ENCODE data around the gene RRAD. TPM values are rescaled to one million over a fixed set of nuclear protein-coding genes. Genes with fewer than 3 reads are reported as not detected.

Gene RRAD
- total RNA-seq, 1 experiment from 2014 or later = 4.3 TPM

DNA sequence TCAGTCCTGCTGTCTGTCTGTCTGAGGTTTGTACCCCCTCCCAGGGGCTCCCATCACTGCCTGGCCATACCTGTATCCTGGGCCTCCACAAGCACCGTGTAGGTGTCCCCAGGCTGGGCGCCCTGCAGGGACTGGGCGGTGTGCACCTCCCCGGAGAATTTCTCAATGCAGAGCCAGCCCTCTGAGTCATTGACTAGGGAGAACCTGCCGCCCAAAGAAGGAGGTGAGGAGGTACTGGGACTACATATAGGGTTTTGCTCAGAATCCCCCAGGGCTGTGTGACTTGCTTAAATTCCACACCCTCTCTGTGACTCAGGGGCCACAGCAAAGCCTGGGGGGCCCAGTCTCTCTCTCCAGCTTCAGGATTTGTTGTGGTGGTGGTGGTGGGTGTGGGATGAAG lies 14.2 kb downstream of the RRAD start:
- Histone ChIP-seq H3K9me3 (ENCODE audit: control insufficient read depth, insufficient read depth, low read depth, low read length) (no peaks in the 10 kb centered on the region), H3K27ac (ENCODE audit: low read length) (no peak overlapping the region), H3K4me3 (ENCODE audit: low read depth in 2 of 2, low read length in 2 of 2) (no peak overlapping the region), H3K27me3 (ENCODE audit: control insufficient read depth, insufficient read depth, low read length) (no peaks in the 10 kb centered on the region), H3K36me3 (ENCODE audit: control insufficient read depth, insufficient read depth, low read length) (no peaks in the 10 kb centered on the region), H3K4me1 (ENCODE audit: control insufficient read depth, insufficient read depth, low read length) (no peaks in the 10 kb centered on the region)
- ATAC-seq (no peak), DNase-seq (ENCODE audit: low read depth, low spot score) (no peak)
- ChIA-PET POLR2A (no interaction called here), CTCF (no interaction called here)
- TF ChIP-seq, protein P1, sequence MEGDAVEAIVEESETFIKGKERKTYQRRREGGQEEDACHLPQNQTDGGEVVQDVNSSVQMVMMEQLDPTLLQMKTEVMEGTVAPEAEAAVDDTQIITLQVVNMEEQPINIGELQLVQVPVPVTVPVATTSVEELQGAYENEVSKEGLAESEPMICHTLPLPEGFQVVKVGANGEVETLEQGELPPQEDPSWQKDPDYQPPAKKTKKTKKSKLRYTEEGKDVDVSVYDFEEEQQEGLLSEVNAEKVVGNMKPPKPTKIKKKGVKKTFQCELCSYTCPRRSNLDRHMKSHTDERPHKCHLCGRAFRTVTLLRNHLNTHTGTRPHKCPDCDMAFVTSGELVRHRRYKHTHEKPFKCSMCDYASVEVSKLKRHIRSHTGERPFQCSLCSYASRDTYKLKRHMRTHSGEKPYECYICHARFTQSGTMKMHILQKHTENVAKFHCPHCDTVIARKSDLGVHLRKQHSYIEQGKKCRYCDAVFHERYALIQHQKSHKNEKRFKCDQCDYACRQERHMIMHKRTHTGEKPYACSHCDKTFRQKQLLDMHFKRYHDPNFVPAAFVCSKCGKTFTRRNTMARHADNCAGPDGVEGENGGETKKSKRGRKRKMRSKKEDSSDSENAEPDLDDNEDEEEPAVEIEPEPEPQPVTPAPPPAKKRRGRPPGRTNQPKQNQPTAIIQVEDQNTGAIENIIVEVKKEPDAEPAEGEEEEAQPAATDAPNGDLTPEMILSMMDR (IDR thresholded peaks at IDR 0.05) = no peak
- TF ChIP-seq SIN3A (IDR thresholded peaks at IDR 0.05; ENCODE audit: borderline replicate concordance, insufficient read depth, low read depth, low read length) = no peak
- no peak for TF ChIP-seq TCF7L2 (IDR thresholded peaks at IDR 0.05; ENCODE audit: low read depth, low read length)
- no peak for TF ChIP-seq POLR2AphosphoS5 (IDR thresholded peaks at IDR 0.05; ENCODE audit: low read depth, low read length)
- TF ChIP-seq, protein P2, sequence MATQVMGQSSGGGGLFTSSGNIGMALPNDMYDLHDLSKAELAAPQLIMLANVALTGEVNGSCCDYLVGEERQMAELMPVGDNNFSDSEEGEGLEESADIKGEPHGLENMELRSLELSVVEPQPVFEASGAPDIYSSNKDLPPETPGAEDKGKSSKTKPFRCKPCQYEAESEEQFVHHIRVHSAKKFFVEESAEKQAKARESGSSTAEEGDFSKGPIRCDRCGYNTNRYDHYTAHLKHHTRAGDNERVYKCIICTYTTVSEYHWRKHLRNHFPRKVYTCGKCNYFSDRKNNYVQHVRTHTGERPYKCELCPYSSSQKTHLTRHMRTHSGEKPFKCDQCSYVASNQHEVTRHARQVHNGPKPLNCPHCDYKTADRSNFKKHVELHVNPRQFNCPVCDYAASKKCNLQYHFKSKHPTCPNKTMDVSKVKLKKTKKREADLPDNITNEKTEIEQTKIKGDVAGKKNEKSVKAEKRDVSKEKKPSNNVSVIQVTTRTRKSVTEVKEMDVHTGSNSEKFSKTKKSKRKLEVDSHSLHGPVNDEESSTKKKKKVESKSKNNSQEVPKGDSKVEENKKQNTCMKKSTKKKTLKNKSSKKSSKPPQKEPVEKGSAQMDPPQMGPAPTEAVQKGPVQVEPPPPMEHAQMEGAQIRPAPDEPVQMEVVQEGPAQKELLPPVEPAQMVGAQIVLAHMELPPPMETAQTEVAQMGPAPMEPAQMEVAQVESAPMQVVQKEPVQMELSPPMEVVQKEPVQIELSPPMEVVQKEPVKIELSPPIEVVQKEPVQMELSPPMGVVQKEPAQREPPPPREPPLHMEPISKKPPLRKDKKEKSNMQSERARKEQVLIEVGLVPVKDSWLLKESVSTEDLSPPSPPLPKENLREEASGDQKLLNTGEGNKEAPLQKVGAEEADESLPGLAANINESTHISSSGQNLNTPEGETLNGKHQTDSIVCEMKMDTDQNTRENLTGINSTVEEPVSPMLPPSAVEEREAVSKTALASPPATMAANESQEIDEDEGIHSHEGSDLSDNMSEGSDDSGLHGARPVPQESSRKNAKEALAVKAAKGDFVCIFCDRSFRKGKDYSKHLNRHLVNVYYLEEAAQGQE (IDR thresholded peaks at IDR 0.05; ENCODE audit: insufficient read depth in 1 of 2, low read depth in 2 of 2, low read length in 1 of 2) = no peak
- in situ Hi-C loops (cut with HindIII; ENCODE audit: low pct_unique_long_range_greater_than_20kb, low sequenced_read_pairs) (no loop called here), intact Hi-C loops (cut with micrococcal nuclease; ENCODE audit: unreplicated experiment) (no loop called here)
- no TSS peak for BruUV-seq (replicated peaks)

DNA sequence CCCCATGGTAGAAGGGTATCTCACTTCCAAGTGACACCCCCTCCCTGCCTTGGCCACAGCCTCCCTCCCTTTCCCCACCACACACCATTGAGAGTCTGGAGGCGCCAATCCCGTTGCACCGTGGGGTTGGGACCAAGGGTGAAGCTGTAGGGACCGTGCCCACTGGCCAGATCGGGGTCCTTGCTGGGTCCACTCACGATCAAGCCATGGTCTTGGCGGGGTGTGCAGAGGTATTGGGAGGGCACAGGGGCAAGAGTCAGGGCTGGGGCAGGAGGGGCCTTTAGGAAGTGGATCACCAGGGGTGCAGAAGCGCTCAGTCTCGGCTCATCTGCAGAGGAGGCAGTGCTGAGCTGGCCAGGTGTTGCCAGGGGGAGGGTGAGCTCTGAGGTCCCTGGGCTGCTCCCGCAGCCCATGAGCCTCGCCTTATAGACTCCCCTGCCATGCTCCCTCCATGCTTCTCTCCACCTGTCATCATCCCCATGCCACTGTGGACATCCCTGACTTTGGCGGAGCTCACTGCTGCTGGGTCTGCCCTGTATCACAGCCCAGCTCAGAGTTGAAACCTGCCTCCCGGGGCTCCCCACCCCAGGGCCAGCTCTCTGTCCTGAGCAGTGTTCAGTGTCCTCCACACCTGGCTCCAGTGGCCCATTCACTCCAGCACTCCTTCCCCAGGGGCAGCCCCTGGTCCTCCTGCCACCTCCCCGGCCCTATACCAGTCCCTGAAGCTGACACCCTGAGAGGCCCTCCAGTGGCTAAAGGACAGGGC lies 15.0 kb downstream of the RRAD start:
- POLR2A ChIA-PET = no interaction called here
- peak; percentile 42; the same call in 1 of the 2 replicates for ATAC-seq

More for the DNA sequence above, 15.0 kb downstream of the RRAD start:
- intact Hi-C loops (cut with micrococcal nuclease; ENCODE audit: unreplicated experiment) = no loop called here
- no peaks in the 10 kb centered on the region for H3K27me3 ChIP-seq (ENCODE audit: control insufficient read depth, insufficient read depth, low read length)
- BruUV-seq (replicated peaks) = no TSS peak
- H3K36me3 ChIP-seq (ENCODE audit: control insufficient read depth, insufficient read depth, low read length) = no peaks in the 10 kb centered on the region
- TF ChIP-seq, protein P1 (IDR thresholded peaks at IDR 0.05) = no peak
- TF ChIP-seq, protein P2 (IDR thresholded peaks at IDR 0.05; ENCODE audit: insufficient read depth in 1 of 2, low read depth in 2 of 2, low read length in 1 of 2) = no peak
- no peak for TF ChIP-seq SIN3A (IDR thresholded peaks at IDR 0.05; ENCODE audit: borderline replicate concordance, insufficient read depth, low read depth, low read length)
- TF ChIP-seq TCF7L2 (IDR thresholded peaks at IDR 0.05; ENCODE audit: low read depth, low read length) = no peak
- TF ChIP-seq POLR2AphosphoS5 (IDR thresholded peaks at IDR 0.05; ENCODE audit: low read depth, low read length) = no peak
- H3K4me1 ChIP-seq (ENCODE audit: control insufficient read depth, insufficient read depth, low read length) = no peaks in the 10 kb centered on the region
- CTCF ChIA-PET = interaction anchor here (0.6 to 1.2 kb wide), 2 partner anchors 15 to 18 kb away, joined by 3 to 4 read pairs; no protein-coding TSS in a partner anchor
- no peak overlapping the region for H3K4me3 ChIP-seq (ENCODE audit: low read depth in 2 of 2, low read length in 2 of 2)
- DNase-seq (ENCODE audit: low read depth, low spot score) = no peak
- H3K9me3 ChIP-seq (ENCODE audit: control insufficient read depth, insufficient read depth, low read depth, low read length) = no peaks in the 10 kb centered on the region
- in situ Hi-C loops (cut with HindIII; ENCODE audit: low pct_unique_long_range_greater_than_20kb, low sequenced_read_pairs) = no loop called here
- no peak overlapping the region for H3K27ac ChIP-seq (ENCODE audit: low read length)

Data from Panc1 (cell line).